HG02981 (cell line): ENCODE results near the gene CISD3.

Experiments
- ATAC-seq: cut with Tn5 transposase; IDR thresholded peaks from one replicate; pipeline ENCODE4 v1.9.1; 2021; ENCODE audit warnings: mild to moderate bottlenecking, moderate library complexity; ENCODE audit not compliant: unreplicated experiment

Gene CISD3

DNA sequence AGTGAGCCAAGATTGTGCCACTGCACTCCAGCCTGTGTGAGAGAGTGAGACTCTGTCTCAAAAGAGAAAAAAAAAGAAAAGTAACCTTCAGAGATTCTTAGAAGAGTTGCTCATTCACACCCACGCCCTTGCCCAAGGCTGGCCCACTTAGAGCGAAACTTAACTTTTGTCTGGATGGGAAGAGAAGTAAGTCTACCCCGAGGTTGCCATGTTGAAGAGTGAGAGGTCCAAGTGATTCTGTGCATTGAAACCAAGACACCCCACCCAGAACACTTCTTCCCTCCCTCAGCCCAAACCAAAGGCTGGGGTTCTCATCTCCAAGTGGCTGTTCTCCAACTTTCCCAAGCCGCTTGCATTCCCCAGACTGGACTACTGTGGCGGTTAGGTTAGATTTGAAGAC is 2.4 kb upstream of the CISD3 start:
- no peak for ATAC-seq

DNA sequence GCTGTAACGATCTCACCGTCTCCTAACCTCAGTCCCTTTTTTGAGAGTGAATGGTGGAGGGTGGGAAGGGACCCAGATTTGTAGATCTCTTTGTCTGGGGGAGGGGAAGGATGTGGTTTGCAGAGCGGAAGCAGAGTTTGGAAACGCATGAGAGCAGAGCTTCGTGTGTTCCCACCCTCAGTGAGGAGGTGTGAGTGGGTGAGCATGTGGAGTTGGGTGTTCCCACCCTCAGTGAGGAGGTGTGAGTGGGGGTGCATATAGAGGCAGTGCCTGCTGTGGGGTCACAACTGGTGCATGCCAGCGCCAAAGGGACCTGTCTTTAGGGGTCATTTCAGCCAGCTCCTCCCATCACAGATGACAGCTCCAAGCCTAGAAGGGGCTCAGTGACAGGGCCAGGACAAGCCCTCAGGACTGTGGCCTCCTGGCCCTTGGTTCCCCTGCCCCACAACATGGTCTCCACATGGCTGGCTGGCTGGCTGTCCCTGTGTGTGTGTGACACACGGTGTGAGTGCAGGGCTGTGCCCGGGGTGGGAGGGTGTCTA is 1.8 kb upstream of the CISD3 start:
- ATAC-seq = no peak

DNA sequence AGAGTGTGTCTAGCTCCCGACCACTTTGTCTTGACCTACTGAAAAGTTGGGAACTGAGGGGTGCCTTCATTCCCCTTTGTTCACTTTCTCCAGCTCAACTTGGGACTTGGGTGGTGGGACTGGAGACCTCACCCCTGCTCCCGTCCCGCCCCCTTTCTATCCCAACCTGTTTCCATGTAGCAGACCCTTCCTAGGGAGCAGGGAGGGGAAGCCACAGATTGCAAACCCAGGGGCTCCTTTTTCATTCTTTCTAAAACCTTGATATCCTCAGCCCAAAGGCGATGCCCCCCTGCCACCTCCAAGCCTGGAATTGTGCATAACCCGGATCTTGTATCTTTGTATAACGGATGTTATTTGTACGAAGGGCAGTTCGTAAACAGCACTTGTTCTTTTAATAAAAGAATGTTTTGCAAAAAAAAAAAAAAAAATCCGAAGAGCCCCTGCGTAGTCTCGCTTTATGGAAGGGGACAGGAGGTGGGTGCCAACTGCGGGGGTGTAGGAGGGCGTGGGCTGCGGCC is 714 bp upstream of the CISD3 start:
- no peak for ATAC-seq

DNA sequence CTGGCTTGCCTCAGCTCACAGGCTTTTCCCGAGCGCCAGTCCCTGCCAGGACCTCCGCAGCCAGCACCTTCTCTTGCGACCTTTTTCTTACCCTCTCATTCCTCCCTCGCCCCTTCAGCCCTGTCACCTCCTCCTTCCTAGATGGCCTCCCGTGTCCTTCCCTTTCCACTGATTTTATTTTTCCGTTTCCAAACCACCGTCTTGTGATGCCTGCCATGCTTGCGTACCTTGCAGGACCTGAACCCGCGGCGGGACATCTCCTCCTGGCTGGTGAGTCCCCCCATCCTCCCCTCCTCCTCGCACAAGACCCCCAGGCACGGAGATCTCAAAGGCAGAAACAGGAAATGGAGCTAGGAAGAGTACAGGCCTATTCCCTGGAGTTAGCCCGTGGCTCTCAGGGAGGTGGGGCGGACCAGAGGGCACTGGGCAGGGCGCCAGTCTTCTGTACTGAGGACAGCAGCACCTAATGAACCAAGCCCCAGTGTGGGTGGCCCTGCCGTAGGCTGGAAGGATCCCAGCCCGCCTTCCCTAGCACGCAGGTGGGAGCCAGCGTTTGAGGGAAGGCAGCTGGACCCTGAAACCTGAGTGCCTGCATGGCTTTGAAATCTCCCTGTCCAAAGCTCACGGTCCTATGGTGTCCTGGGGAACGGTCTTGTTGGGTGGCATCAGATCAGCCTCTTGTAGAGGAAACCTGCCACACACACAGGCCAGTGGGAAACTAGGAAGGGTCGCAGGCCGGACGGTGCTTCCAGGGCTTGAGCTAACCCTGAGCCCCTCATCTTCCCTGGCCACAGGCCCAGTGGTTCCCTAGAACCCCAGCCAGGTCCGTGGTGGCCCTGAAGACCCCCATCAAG is 612 bp downstream of the CISD3 start:
- no peak for ATAC-seq

DNA sequence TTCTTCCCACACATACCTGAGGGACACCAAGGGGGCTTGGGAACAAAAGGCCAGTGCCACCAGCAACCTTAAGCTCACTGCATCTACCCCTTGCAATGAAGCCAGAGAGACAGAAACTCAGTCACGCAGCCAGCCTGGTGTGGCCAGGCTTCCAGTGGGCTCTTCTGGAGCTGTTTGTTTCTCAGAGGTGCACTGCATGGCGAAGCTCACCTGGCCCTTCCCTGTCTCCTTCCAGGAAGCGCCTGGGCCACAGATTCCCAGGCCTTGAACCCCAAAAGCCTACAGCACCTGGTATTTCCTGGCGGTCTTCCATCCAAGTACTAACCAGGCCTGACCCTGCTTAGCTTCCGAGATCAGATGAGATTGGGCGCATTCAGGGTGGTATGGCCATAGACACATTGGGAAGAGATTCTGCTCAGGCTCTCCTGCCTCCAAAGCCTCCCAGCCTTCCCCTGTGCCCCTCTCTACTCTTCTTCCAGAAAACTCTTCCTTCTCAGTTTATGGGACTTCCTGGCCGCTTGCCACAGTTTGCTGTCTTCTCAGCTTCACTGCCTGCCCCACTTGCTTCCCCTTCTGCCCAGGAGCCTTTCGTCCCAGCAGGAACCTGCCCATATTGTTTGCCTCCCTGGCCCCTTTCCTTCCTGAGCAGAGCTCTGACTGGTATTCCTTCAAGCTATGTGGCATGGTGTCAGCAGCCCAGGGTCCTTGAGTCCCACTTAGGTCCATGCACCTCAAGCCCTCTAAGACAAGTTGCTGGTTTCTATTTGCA is 1.6 kb downstream of the CISD3 start:
- no peak for ATAC-seq

DNA sequence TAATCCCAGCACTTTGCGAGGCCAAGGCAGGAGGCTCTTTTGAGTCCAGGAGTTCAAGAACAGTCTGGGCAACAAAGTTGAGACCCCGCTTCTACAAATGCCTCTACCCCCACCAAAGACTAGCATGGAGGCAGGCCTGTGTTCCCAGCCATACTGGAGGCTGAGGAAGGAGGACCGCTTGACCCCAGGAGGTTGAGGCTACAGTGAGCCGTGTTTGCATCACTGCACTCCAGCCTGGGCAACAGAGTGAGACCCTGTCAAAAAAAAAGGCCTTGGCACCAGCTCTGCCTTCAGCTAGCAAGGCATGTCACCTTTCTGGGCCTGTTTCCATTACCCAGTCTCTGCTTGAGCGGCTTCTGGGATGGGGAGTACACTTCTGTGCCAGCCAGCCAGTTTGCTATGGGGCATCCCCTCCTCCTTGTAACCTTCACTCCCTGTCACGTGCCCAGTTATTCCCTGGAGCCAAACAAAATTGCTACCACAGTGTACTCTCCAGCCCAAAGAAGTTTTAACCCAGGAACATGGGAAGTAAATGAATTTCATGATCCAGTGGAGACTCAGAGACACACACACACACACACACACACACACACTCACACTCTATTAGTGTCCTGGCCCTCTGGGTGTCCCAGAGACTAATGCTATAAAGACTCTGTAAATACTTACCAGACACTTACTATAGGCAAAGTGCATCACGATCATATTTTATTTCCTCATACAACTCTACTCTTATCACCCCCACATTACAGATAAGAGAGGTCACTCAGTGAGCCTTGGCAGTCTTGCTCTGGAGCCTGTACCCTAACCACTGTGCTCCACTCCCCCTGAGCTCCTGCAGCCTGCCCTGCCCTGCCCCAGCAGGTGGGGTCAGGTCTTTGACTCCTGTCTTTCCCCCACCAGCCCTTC is 2.5 kb downstream of the CISD3 start:
- no peak for ATAC-seq

DNA sequence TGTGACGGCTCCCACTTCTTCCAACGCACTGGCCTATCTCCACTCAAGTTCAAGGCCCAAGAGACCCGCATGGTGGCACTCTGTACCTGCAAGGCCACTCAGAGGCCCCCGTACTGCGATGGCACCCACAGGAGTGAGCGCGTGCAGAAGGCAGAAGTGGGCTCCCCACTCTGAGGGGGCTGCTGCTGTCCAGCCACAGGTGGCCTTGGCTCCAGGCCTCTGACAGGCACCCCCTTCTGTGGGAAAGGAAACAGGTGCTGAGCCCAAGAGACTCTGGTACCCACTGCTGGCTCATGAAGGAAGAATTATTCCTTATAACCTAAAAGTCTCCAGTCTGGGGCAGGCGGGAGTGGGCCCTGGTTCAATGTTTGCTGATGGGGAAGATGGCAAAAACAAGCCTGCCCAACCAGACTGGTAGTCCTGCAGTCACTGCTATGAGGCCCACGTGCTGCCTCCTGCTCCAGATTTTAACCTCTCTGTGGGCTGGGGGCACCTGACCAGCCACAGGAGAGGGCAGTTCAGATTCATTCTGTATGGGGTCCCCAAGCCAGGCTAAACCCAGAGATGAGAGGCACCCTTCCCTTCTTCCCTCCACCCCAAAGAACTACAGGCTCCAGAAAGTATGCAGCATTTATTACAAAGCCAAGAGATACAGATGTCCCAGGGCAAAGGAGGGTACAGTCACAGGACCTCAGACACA is 3.3 kb downstream of the CISD3 start:
- no peak for ATAC-seq

DNA sequence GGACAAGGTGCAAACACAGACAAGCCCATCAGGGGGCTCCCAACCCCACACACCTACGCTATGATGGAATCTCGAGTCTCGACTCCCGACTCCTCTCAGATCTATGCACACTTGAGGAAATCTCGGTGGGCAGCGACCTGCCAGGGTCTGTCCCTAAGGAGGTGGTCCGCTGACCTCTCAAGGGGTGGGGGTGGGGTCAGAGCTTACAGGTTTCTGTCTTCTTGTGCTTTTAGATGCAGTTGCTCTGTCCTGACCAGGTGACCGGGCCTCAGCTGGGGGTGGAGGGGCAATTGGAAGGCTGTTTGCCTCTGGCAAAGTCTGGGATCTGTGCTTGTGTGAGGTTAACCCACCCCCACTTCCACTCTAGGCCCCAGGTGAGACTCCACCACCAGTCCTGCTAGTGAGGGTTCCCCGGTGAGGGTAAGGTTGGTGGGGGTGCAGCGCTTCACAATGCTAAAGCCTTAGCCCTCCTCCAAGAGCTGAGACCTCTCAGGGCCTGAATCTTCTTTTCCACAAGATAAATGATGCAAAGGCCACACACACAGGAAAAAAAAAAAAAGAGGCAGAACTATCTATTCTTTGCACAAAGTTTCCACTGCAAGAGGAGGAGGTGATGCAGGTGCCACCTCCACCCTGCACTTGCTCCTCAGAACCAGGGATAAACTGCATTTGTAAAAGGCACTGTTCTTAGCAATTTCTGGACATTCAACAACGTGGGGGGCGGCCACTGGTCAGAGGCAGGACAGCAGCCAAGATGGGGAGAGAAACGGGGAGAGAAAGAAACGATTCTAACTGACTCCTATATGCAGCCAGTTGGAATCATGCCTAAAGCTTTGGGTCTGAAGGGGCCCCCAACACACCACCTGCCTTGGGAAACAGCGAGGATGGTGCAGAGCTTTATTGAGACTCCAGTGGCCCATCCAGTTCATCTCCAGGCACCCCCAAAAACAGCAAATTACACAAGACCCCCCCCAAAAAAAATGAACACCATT is 4.1 kb downstream of the CISD3 start:
- no peak for ATAC-seq

DNA sequence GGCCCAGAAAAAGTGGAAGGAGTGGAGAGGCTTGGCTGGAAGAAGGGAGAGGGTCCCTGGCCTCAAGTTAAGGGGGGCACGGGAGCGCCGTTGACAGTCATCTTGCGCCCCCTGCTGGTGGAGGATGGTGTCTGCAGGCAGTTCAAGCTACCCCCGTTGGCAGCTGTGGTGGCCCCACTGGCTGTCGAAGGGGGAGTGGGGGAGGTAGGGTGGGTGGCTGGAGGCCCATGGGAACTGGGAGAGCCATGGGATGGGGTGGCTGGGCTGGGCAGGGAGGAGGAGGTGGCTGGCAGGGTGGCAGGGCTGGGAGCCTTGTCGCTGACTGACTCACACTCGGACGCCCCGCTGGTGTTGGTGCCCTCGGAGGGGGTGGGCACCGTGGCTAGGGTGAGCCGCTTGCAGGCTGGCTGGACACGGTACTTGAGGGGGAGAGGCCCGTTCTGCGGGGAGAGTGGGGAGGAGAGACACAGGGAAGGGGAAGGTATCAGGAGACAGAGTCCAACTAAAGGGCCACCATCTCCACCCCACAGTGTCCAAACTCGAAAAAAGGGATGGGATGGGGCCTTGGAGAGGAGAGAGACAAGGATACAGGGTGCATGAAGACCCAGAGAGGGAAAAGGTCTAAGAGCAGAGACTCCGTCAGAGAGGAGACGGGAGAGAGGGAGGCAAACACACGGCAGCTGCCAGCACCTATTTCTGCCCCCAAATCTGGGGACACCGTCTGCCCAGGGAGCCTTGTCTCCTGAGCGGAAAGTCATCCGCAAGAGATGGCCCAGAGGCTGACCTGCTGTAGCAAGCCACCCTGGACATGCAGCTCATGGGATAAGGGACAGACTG is 5.2 kb downstream of the CISD3 start:
- ATAC-seq = no peak

DNA sequence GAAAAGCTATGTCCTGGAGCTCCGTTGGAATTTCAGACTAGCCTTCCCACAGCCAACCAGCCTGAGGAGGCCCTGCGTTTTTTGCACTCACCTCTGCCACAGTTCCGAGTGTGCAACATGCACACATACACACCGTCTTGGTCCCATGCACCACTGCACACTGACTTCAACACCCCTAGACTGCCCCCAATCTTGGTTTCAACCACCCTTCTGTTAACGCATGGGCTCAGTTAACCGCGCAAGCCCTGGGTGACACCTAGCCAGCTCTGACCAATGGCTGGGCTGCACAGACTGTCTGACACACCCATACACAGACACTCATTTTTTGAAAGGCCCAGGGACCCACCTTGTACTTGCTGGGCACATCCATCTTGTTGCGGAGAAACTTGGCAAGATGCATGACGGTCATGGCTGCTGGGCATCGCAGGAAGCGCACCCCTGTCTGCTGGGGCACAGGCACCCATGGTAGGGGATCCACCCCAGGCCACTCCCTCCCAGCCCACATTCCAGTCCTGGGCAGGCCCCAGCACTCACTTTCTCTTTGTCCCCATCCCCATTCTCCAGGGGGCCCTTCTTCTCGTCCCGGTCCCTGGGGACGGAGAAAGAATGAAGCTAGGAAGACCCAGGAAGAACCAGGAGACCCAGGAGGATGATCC is 8.0 kb downstream of the CISD3 start:
- no peak for ATAC-seq

DNA sequence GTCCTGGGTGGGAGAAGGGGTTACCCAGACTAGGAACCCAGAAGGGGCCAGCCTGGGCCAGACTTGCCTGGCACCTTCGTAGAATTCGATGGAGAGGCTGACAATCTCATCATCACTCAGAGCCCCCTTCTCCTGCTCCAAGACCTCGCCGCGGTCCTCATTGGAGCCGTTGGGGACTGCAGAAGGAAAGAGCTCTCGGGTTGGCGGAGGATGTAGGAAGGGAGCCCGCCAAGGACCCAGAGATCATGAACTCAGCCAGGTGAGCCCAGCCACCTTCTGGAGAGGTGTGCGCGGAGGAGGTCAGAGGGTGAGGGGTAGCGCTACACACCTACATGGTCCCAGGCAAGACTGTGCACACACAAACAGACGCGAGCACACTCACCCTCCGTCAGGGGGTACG is 8.5 kb downstream of the CISD3 start:
- ATAC-seq = no peak

DNA sequence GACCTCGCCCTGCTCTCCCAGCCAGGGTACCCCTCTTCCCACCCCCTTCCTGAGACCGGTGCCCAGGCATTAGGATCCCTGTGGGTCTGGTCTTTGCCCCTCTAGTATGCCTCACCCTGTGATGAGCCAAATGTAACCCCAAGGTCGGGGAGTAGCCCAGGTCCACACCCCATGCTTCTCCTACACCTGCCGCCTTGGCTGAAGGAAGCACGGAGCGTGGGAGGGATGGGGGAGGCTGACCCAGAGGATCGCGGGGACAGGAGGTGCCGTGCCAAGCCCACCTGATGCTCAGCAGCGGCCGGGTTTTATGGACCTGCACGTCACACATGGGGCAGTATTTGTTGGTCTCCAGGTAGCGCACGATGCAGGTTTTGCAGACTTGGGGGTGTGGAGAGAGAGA is 9.2 kb downstream of the CISD3 start:
- ATAC-seq = no peak

DNA sequence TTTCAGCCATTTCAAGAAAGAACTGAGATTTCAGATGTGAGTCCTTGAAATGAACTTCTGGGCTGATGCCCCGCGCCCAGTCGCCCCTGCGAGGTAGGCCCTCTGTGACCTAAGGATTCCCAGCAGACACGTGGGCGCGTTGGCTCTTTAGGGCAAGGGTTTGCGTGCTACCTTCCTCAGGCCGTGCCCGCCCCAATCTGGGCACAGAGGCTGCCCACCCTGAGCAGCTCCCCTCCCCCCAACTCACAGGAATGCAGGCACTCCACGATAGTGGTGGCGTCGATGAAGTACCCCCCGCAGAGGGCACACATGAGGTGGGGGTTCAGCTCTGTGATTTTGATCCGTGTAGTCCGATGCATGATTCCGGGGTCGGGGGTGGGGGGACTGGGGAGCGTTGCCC is 9.9 kb downstream of the CISD3 start:
- ATAC-seq = no peak

DNA sequence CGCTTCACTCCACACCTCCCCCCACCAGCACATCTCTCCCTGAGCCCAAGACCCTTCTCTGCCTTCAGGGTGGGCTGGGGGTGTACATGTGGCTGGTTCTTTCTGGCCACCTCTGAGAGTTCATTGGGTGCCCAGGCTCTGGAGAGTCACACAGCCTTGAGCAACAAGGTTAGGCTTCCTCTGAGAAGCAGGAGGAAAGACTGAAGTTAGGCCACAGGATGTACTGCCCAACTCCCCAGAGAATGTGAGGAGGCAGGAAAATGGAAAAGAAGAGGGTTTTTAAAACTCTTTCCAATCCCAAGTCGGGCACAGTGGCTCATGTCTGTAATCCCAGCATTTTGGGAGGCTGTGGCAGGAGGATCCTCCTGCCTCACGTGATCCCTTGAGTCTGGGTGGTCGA is 10.7 kb downstream of the CISD3 start:
- no peak for ATAC-seq

DNA sequence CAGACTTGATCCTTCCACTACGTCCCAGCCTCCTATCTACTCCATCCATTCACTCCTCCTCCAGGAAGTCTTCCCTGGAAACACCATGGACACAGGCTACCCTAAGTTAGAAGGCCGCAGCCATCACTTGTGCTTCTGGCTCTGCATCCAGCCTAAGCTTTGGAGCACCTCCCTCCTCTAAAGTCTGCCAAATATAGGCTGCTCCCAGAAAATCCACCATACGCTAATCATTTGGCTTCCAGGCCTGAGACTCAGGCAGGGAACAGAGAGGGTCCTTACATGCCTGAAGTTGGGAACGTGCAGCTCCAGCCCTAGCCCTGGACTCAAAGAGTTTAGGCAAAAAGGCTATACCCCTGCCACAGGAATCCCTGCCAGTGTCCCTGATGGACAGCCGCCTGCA is 11.3 kb downstream of the CISD3 start:
- ATAC-seq = no peak

DNA sequence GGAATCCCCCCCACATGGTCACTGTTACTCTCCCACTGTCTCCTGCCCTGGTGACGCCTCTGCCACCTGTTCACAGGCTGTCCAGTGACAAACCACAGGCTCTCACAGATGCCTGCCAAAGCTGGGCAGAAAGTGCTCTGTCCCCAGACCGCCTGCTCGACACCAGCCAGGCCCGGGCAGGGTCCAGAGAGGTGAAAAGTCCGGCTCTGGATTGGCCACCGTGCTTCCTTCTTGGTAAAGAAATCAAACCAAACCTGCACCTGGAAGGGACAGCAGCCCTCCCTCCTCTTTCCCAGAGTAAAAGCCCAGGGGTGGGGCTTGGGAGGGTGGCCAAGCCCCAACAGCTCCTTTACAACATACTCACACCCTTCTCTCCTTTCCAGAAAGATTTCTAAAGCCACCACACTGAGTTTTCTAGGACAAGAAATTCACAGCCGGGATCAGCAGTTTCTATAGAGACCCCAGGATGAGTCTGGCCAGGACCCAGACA is 11.8 kb downstream of the CISD3 start:
- no peak for ATAC-seq
